Measurements from ENCODE around the gene LARP4B.

LARP4B gene

GRCh38 chr10:931326-932318, at the start of gene LARP4B:
Gene LARP4B (minus strand): TSS chr10:931705. CDS start chr10:885721, 45,984 bp downstream.
- peak; percentile 86 for DNase-seq (ENCODE audit: low spot score)

DNA sequence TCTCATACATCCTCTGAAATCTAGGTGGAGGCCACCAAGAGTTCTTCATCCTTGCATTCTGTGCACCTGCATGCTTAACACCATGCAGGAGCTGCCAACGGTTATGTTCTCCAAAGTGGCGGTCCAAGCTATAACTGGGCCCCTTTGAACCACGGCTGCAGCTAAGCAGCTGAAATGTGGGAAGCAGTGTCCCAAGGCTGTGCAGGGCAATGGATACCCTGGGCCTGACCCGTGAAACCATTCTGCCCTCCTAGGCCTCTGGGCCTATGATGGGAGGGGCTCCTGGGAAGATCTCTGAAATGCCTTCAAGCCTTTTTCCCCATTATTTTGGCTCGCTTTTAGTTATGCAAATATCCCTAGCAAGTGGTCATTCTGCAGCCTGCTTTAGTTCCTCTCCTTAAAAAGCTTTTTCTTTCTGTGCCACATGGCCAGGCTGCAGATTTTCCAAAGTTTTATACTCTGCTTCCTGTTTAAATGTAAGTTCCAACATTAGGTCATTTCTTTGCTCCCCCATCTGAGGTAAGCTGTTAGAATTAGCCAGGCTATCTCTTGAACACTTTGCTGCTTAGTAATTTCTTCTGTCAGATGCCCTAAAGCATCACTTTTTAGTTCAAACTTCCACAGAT, 49.1 kb upstream of the LARP4B start:
- DNase-seq (ENCODE audit: low spot score), result no peak

- no peak for DNase-seq (ENCODE audit: low spot score)
Observed at GRCh38 chr10:978826-979421, 47.4 kb upstream of the LARP4B start.

DNA sequence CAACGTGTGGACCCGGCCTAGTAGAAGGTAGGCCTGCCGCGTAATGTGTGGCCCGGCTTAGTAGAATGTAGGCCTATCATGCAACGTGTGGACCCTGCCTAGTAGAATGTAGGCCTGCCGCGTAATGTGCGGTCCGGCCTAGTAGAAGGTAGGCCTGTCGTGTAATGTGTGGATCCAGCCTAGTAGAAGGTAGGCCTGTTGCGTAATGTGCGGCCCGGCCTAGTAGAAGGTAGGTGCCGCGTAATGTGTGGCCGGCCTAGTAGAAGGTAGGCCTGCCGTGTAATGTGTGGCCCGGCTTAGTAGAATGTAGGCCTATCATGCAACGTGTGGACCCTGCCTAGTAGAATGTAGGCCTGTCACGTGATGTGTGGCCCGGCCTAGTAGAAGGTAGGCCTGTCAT, 44.8 kb upstream of the LARP4B start:
- DNase-seq (ENCODE audit: low spot score), result no peak

DNA sequence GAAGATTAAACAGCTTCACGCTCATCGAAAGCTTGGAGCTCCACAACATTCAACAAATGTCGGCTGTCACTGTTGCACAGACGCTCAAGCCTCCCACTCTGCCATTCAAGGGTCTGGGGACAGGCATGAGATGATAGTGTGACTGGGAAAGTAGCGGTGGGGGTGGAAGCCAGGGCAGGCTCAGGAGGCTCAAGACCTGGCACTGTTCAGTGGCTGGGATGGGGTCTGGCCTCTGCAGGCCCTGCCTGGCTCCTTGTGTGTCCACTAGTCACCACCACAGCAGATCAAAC, 43.2 kb upstream of the LARP4B start:
- no peak for DNase-seq (ENCODE audit: low spot score)

DNA sequence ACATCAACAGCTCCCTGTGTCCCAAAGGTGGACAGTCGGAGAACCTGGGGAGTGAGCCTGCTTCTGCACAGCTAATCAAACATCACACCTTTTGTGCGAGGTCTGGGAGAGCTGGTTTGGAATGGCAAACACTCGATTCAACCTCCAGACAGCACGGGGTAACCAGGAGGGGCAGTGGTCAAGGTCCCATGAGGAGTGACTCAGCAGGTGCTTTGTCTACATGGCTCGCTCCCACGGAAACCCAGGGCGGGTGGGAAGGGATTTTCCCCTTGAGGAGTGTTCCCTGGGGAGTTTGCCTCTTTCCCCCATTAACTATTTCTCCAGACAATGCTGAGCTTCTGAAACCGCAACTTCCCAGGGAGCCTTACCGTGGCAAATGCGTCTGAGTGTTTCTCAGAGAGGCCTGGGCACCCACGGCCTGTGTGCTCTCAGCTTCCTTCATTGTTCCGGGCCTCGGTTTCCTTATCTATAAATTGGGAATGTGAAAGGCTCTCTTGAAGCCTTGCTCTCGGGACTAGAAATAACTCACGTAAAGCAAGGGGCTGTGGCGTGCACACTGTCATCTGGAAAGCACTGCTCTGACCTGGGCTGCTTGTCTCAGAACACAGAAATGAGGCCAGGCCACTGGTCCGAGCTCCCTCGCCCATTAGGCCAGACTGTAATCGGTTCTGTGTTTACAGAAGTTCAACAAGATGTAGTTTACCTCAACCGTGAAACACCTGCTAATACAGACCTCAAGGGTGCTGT, 42.7 kb upstream of the LARP4B start:
- DNase-seq (ENCODE audit: low spot score), result no peak

GRCh38 chr10:972763-973162, 41.3 kb upstream of the LARP4B start:
- no peak for DNase-seq (ENCODE audit: low spot score)

DNA sequence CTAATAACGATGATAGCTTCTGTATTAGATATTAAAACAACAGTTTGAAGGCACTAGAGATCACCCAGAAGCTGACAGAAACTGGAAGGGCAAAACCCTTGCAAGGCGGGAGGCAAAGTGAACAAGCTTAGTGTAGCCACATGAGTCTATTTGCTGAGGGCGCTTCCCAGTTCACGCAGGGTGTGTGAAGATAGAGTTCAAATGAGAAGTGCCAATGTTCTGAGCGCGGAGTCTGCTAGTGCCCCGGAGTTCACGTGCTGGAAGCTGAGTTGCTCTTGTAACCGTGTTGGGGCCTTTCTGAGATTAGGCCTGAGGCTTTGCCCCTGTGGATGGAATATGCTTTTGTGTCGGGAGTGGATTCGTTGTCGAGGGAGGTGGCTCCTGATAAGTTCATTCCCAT, 40.1 kb upstream of the LARP4B start:
- no peak for DNase-seq (ENCODE audit: low spot score)

GRCh38 chr10:971150-971542, 39.6 kb upstream of the LARP4B start:
- no peak for DNase-seq (ENCODE audit: low spot score)

DNA sequence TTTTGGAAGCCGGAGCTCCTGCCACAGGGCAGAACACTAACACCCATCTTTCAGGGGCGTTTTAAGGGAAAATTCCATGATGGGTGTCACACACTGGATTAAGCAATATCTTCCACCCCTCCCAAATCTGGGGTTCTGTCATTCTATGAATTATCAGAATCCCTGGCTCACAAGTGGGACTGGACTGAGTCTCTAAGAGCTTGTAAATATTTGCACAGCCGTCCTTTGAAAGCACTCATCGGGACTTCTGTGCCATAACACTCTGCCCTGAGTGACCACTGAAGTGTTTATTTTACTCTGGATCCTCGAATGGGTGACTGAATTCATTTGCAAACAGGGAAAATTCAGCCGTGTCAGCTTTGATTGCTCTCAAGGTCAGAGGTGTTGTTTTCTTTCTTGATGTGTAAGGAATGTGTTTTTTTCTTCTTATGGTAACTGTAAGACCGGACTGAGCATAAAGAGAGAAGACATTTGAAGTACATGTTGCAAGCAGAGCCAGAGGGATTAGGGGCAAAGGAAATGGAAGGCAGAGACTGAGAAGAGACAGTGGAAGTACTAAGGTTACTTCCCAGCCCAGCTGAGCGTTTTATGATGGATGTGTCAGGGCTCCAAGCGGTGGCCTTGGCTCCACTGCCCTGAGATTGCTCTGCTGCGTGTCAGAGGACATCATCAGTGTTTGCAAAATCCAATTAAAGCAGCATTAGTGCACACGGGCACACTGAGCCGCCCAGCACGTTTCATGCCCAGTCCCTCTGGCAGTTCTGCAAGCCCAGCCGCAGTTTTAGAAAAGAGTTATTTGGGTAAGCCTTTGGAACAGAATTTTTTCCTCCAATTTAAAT, 39.0 kb upstream of the LARP4B start:
- no peak for DNase-seq (ENCODE audit: low spot score)

GRCh38 chr10:969473-970150, 38.1 kb upstream of the LARP4B start:
- no peak for DNase-seq (ENCODE audit: low spot score)

DNA sequence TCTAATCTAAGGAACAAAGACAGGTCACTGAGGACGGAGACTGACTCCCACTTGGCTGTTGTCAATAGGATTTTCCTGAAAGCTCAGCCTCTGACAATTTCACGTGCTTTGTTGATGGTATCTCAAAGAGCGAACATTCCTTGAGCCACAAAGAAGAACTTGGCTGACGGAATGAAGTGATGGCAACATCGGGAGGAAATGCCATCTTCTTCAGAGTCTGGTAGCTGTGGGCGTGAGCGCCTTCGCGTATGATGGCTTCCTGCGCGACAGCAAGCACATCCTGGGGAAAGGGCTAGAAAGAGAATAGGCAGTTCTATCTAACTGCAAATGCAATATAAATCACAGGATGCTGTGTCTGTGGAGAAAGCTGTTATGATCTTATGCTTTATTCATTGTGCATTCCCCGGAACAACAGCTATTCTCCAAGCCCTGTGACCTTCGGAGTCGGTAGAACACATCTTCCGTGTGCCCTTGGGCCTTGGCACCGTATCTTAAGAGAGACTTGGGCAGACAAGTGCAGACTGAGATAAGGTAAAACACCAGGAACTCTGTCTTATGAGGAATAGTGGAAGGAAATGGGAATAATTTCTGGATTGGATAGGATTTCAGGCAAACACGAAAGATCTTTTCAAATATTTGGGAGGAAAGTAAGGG, 37.2 kb upstream of the LARP4B start:
- no peak for DNase-seq (ENCODE audit: low spot score)

DNA sequence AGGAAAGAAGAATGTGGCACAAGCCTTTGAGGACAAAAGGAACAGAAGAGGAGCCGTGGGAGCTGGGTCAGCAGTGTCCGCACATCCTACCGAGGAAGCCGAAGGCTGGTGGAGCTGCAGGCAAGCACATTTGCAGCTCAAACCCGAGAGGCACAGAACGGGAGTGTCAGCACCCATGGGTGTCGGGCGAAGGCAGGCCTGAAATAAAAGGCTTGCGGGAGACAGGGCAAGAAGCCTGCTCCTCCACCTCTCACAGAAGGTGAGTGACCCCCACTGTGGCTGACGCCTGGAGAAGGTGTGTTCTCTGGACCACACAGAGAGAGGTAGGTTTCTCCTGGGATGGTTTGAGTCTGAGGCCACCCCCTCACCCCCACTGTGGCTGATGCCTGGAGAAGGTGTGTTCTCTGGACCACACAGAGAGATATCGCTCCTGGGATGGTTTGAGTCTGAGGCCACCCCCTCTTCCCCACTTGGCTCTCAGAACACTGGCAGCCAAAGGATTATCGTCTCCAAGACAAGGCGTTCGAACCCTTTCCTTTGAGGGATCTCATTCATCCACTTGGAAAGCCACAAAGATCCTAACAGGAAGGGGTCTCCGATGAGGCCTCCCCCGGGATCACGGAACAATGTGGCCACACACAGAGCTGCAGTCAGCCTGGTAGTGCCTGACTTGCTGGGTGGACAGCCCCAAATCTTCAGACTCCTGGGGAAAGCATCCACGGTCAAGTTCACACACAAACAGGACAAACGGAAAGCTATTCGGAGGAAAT, 35.1 kb upstream of the LARP4B start:
- no peak for DNase-seq (ENCODE audit: low spot score)

DNA sequence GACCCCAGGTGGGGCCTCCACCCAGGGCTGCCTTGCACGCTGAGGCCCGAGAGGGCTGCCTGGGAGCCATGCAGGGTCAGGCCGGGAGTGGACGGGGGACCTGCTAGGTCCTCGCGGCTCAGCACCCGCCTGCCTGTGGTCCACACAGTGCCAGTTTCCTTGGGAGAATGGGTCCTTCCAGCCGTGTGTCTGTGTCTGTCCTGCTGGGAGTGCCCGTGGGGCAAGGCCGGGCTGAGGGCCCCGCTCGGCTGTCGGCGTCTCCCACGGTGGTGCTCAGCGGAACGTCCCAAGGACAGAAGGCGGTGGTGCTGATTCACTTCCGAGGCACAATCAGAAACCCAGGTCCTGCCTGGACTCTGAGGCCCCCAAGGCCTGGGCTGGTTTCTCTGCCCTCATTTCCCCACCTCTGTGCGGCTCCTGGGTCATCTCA, 33.5 kb upstream of the LARP4B start:
- DNase-seq (ENCODE audit: low spot score), result no peak

DNA sequence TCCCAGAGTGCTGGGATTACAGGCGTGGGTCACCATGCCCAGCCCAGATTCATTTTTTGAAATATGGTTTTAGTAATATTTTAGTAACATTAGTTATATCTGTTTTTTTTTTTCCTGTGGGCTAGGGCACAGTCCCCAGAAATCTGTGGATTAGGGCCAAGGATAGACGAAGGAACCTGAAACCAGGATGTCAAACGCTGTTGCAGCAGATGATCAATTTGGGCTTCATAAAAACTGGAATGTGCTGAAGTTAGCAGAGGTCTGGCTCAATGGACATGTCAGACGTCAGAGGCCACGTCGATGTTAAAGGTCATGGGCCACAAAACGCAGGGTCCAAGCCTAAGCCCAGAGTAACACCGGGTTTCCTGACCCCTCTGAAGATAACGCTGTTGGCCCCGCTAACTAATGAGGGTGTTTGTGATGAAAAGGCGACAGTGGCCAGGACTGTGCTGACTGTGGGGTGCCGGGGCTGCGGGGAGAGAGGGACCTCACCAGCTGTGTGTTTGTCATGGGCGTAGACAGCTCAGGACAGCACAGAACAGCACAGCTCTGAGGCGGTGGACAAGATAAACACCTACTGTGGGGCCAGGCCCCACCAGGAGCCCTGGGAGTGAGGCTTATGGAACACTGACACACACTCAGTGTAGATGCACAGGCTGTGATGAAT, 32.9 kb upstream of the LARP4B start:
- no peak for DNase-seq (ENCODE audit: low spot score)

DNA sequence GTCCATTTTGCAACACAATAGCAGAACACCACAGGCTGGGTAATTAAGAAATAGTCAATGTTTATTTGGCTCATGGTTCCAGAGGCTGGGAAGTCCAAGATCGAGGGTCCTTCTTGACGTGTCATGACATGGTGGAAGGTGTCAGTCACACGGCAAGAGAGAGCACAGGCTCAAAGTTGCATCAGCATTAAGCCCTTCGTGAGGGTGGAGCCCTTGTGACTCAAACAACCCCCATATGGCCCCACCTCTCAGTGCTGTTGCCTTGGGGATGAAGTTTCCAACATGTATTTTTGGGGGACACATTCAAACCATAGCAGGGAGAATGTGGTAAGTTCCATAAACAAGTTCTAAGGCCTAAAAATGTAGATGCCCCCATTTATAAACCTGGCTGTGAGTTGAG, 32.1 kb upstream of the LARP4B start:
- DNase-seq (ENCODE audit: low spot score), result no peak

DNA sequence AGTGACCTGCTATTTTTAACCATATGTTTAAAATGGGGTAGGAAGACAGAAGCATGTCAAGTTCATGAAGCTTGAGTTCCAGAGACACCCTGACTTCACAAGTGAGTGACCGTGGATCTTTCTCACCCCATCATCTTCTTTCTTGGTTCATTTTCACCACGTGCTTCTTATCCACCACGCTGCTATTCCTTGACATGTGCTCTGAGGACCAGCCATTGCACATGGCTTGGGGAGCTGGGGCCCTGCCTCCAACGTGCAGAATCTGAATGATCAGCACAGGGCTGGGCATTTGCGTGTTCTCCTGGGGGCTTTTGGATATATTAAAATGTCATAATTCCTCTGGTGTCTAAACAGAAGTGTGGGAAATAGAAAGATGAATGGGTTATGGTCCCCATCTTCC, 31.7 kb upstream of the LARP4B start:
- DNase-seq (ENCODE audit: low spot score), result no peak

DNA sequence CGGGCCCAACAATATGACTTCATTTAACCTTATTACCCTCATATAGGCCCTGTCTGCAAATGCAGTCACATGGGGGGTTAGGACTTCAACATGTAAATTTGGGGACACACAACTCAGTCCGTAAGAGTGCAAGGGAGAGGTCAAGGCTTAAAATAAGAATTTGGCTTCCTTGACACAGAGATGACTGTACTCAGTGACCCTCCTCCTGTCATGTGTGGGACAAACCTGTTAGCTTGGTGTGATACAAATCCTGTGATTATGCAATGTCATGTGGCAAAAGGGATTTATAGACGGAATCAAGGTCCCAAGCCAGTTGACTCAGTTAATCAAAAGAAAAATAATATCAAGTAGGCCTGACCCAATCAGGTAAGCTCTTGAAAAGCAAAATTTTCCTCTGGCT, 30.8 kb upstream of the LARP4B start:
- DNase-seq (ENCODE audit: low spot score), result no peak

- no peak for DNase-seq (ENCODE audit: low spot score)
Observed at GRCh38 chr10:958856-959255, 27.4 kb upstream of the LARP4B start.
